A673 (cell line): ENCODE results near the gene VAMP5. TPM values are rescaled to one million over a fixed set of nuclear protein-coding genes. Genes with fewer than 3 reads are reported as not detected.
"Not testable (repeated sequence)": the region's sequence is repeated elsewhere in the genome, so short reads cannot be mapped to it uniquely, and the experiment has no call there.

Source experiments
- BruUV-seq: library from RNA; stranded (reverse); fragments of 400-500 nt; replicated peaks from 2 replicates; lab custom pipeline; 2021; lab: Mats Ljungman, UMichigan
- CTCF ChIA-PET: fragments of 300-600 bp; sonication (Branson Sonifier 250); formaldehyde crosslinking; loops from one replicate; lab custom pipeline; 2022; ENCODE audit warnings: antibody characterized with exemption; lab: Charles Lee
- POLR2A ChIA-PET: fragments of 300-600 bp; sonication (Branson Sonifier 250); formaldehyde crosslinking; loops from one replicate; lab custom pipeline; 2022; ENCODE audit warnings: antibody characterized with exemption; ENCODE audit not compliant: low non-redundant PET; lab: Charles Lee
- DNase-seq: peaks from one replicate; pipeline ENCODE4 v3.0.0-alpha.2; 2015; ENCODE audit warnings: low spot score
- H3K27ac ChIP-seq: fragments of 200-600 bp; sonication (generic); 2 replicates; pipeline ENCODE4 v1.5.1; 2016; ENCODE audit warnings: mixed run types, low read depth, mild to moderate bottlenecking, mixed read lengths, antibody characterized with exemption, low read length; ENCODE audit not compliant: poor library complexity, severe bottlenecking
- H3K27me3 ChIP-seq: fragments of 200-600 bp; sonication (generic); replicated peaks from 2 replicates; pipeline ENCODE4 v1.6.1; 2017; ENCODE audit warnings: mixed run types, low read depth, mild to moderate bottlenecking, mixed read lengths, antibody characterized with exemption, low read length; ENCODE audit not compliant: insufficient read depth, poor library complexity
- H3K36me3 ChIP-seq: fragments of 200-600 bp; sonication (generic); 2 replicates; pipeline ENCODE4 v1.6.1; 2016; ENCODE audit warnings: mixed run types, mild to moderate bottlenecking, mixed read lengths, antibody characterized with exemption, low read length; ENCODE audit not compliant: insufficient read depth, poor library complexity, severe bottlenecking
- H3K4me1 ChIP-seq: fragments of 200-600 bp; sonication (generic); 2 replicates; pipeline ENCODE4 v1.6.1; 2017; ENCODE audit warnings: mixed run types, mild to moderate bottlenecking, mixed read lengths, antibody characterized with exemption, low read length; ENCODE audit not compliant: insufficient read depth, poor library complexity, severe bottlenecking
- H3K4me3 ChIP-seq: fragments of 200-600 bp; sonication (generic); 2 replicates; pipeline ENCODE4 v1.5.1; 2016; ENCODE audit warnings: low read depth, mixed run types, mild to moderate bottlenecking, mixed read lengths, low read length; ENCODE audit not compliant: poor library complexity, severe bottlenecking
- H3K9me3 ChIP-seq: fragments of 200-600 bp; sonication (generic); 2 replicates; pipeline ENCODE4 v1.6.1; 2016; ENCODE audit warnings: mixed run types, low read depth, mild to moderate bottlenecking, mixed read lengths, antibody characterized with exemption, low read length; ENCODE audit not compliant: poor library complexity, severe bottlenecking
- EZH2 ChIP-seq: fragments of 200-600 bp; sonication (generic); IDR thresholded peaks from 2 replicates; pipeline ENCODE4 v1.6.1; 2017; ENCODE audit warnings: borderline replicate concordance, low read depth, mild to moderate bottlenecking, mixed read lengths, antibody characterized with exemption, low read length; ENCODE audit not compliant: poor library complexity, severe bottlenecking
- intact Hi-C: fragments of 100-400 bp; cut with micrococcal nuclease; formaldehyde crosslinking; loops from one replicate; pipeline ENCODE4 v1.10.0; 2022; ENCODE audit not compliant: unreplicated experiment
- total RNA-seq: library from RNA; stranded (reverse); gene quantifications from 2 replicates; pipeline ENCODE4 v1.2.3, GENCODE V29; 2021
- TF ChIP-seq, protein P1 (sequence below): fragments of 300-800, 200-600 bp; sonication (generic); conservative IDR thresholded peaks from 2 replicates; pipeline ENCODE4 v1.5.1; 2017; ENCODE audit warnings: low read depth, mild to moderate bottlenecking, antibody characterized with exemption, low read length, moderate library complexity, mixed read lengths

VAMP5 gene
- total RNA-seq, 1 experiment from 2014 or later, result 2.1 TPM

DNA sequence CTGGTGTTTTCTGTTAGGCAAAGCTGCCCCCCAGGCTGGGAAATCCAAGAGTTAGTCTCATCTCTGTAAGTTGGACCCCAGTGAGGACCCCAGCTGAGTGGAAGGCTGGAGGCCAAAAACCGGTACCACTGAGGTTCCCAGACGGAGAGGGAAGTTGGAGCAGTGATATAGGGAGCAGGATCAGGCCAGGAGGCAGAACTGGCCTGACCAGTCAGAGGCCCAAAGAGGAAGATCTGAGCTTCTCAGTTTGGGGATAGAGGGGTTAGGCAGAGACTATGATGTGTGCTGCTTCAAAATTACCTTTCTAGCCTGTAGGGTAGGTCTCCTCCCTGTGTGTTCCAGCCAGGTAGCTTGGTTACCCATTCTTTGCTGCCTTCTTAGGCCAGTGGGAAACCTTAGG, 6.7 kb downstream of the VAMP5 start:
- H3K4me1 ChIP-seq, result peaks cover 16% of the 10 kb centered on the region
- TF ChIP-seq EZH2, result no peak
- TF ChIP-seq, protein P1, sequence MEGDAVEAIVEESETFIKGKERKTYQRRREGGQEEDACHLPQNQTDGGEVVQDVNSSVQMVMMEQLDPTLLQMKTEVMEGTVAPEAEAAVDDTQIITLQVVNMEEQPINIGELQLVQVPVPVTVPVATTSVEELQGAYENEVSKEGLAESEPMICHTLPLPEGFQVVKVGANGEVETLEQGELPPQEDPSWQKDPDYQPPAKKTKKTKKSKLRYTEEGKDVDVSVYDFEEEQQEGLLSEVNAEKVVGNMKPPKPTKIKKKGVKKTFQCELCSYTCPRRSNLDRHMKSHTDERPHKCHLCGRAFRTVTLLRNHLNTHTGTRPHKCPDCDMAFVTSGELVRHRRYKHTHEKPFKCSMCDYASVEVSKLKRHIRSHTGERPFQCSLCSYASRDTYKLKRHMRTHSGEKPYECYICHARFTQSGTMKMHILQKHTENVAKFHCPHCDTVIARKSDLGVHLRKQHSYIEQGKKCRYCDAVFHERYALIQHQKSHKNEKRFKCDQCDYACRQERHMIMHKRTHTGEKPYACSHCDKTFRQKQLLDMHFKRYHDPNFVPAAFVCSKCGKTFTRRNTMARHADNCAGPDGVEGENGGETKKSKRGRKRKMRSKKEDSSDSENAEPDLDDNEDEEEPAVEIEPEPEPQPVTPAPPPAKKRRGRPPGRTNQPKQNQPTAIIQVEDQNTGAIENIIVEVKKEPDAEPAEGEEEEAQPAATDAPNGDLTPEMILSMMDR, result no peak
- intact Hi-C loops, result no loop called here
- peak overlapping the region; percentile 56 for H3K27ac ChIP-seq
- no peaks in the 10 kb centered on the region for H3K9me3 ChIP-seq
- H3K36me3 ChIP-seq, result no peaks in the 10 kb centered on the region
- BruUV-seq, result no TSS peak
- no peak for DNase-seq
- CTCF ChIA-PET, result no interaction called here
- POLR2A ChIA-PET, result no interaction called here
- H3K4me3 ChIP-seq, result no peak overlapping the region
- H3K27me3 ChIP-seq, result no peaks in the 10 kb centered on the region

DNA sequence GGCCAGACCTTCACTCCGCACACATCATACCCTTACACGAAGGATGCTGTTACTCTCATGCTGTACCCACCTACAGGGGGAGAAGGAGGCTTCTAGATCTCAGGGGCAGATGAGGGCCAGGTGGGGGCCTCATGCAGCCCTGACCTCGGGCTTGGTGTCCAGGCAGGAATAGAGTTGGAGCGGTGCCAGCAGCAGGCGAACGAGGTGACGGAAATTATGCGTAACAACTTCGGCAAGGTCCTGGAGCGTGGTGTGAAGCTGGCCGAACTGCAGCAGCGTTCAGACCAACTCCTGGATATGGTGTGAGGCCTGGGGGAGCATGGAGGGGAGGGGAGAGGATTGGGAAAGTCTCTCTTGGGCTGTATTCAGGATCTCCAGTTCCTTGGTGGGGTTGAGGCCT, 7.3 kb downstream of the VAMP5 start:
- BruUV-seq, result no TSS peak
- DNase-seq, result no peak
- ChIA-PET CTCF (no interaction called here), POLR2A (no interaction called here)
- Histone ChIP-seq H3K9me3 (no peaks in the 10 kb centered on the region), H3K4me3 (no peak overlapping the region), H3K36me3 (no peaks in the 10 kb centered on the region), H3K27me3 (no peaks in the 10 kb centered on the region), H3K4me1 (peaks cover 16% of the 10 kb centered on the region), H3K27ac (no peak overlapping the region)
- TF ChIP-seq, protein P1, result no peak
- TF ChIP-seq EZH2, result no peak
- intact Hi-C loops, result no loop called here

DNA sequence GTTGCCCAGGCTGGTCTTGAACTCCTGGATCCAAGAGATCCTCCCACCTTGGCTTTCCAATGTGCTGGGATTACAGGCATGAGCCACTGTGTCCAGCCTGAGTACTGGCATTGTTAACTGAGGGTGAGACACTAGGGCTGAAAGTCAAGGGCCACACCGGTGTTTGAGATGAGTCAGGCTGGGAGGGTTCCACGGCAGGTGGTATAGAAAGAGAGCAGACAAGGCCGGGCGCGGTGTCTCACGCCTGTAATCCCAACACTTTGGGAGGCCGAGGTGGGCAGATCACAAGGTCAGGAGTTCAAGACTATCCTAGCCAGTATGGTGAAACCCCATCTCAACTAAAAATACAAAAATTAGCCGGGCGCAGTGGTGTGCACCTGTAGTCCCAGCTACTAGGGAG, 8.1 kb downstream of the VAMP5 start:
- BruUV-seq, H3K27ac ChIP-seq, H3K4me3 ChIP-seq, intact Hi-C loops, H3K36me3 ChIP-seq, H3K9me3 ChIP-seq, CTCF ChIA-PET, DNase-seq, H3K27me3 ChIP-seq: not testable (repeated sequence)
- H3K4me1 ChIP-seq, result peaks cover 15% of the 10 kb centered on the region
- POLR2A ChIA-PET, result interaction anchor here (0.5 kb wide), 1 partner anchor 570 kb away, joined by 6 read pairs; no protein-coding TSS in a partner anchor

DNA sequence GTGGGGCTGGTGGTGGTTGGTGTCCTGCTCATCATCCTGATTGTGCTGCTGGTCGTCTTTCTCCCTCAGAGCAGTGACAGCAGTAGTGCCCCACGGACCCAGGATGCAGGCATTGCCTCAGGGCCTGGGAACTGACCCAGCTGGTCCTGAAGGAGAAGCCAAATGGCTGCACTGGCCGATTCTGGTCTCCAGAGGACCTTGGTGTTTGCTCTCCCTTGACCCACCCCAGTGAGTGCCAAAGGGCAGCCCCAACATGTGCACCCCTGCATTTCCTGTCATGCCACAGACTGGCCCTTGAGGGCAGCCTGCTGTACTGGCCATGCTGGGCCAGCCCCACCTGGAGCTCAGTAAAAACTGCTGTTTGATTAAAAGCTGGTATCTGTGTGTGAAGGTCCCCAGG, 8.8 kb downstream of the VAMP5 start:
- POLR2A ChIA-PET, result no interaction called here
- H3K4me3 ChIP-seq, result no peak overlapping the region
- TF ChIP-seq EZH2, result no peak
- TF ChIP-seq, protein P1, result no peak
- H3K27me3 ChIP-seq, result no peaks in the 10 kb centered on the region
- peaks cover 8% of the 10 kb centered on the region for H3K4me1 ChIP-seq
- no TSS peak for BruUV-seq
- no peaks in the 10 kb centered on the region for H3K9me3 ChIP-seq
- peaks cover 11% of the 10 kb centered on the region for H3K36me3 ChIP-seq
- CTCF ChIA-PET, result interaction anchor here (0.6 kb wide), 1 partner anchor 291 kb away, joined by 4 read pairs; no protein-coding TSS in a partner anchor
- no peak overlapping the region for H3K27ac ChIP-seq
- intact Hi-C loops, result no loop called here
- DNase-seq, result no peak
